A549 (cell line): ENCODE measurements around the gene FAM240B. TPM values are rescaled to one million over a fixed set of nuclear protein-coding genes. Genes with fewer than 3 reads are reported as not detected.

Experiments
- ATAC-seq, 2 experiments: fragments of 200-7000 bp in 1 of 2; fragments of >200 bp in 1 of 2; cut with Nextera tagmentation in 1 of 2; cut with Tn5 transposase in 1 of 2; 3 replicates each; pipeline versions ENCODE4 v1.8.0 to v1.9.1; 2018 to 2020; ENCODE audit warnings: mild to moderate bottlenecking in 1 of 2, moderate library complexity in 1 of 2
- CTCF ChIA-PET: fragments of 300-600 bp; sonication (Branson Sonifier 250); formaldehyde crosslinking; extraction: SDS; loops from one replicate; lab custom pipeline; 2021; ENCODE audit warnings: antibody characterized with exemption, inconsistent platforms; lab: Yijun Ruan, JAX
- POLR2A ChIA-PET: fragments of 350-600 bp; formaldehyde crosslinking; extraction: SDS; loops from one replicate; lab custom pipeline; 2021; ENCODE audit warnings: antibody characterized with exemption, inconsistent platforms; lab: Yijun Ruan, JAX
- DNase-seq, 2 experiments: peaks; one replicate each; pipeline versions ENCODE4 v3.0.0 to v3.0.0-alpha.2; 2011 to 2016; ENCODE audit warnings: low read depth in 1 of 2, low spot score in 1 of 2
- FAIRE-seq: peaks from 2 replicates; lab custom pipeline; 2011; peaks lifted over from hg19 to GRCh38; lab: Jason Lieb, UNC
- H3K27ac ChIP-seq, 2 experiments: fragments of >200 bp; sonication (Bioruptor Twin); formaldehyde crosslinking; 3 replicates each; pipeline ENCODE4 v1.5.1; 2016 to 2017
- H3K4me1 ChIP-seq: fragments of >200 bp; sonication (Bioruptor Twin); formaldehyde crosslinking; 3 replicates; pipeline ENCODE4 v1.6.1; 2016
- H3K4me2 ChIP-seq: fragments of >200 bp; sonication (Bioruptor Twin); formaldehyde crosslinking; 3 replicates; pipeline ENCODE4 v1.6.1; 2016
- H3K4me3 ChIP-seq: fragments of >200 bp; sonication (Bioruptor Twin); formaldehyde crosslinking; 3 replicates; pipeline ENCODE4 v1.5.1; 2016
- H3K9me3 ChIP-seq: fragments of >200 bp; sonication (Bioruptor Twin); formaldehyde crosslinking; 3 replicates; pipeline ENCODE4 v1.6.1; 2016
- BCL3 ChIP-seq: fragments of >200 bp; sonication (Bioruptor Twin); formaldehyde crosslinking; IDR thresholded peaks from 3 replicates; pipeline ENCODE4 v1.6.1; 2016
- CEBPB ChIP-seq, 2 experiments: fragments of >200 bp in 1 of 2; sonication (Bioruptor Twin) in 1 of 2; formaldehyde crosslinking in 1 of 2; IDR thresholded peaks; 2 replicates each; pipeline ENCODE4 v1.6.1; 2012 to 2016
- EHMT2 ChIP-seq: fragments of 200-600 bp; sonication (generic); IDR thresholded peaks from 2 replicates; pipeline ENCODE4 v1.6.1; 2016; ENCODE audit warnings: antibody characterized with exemption, low read depth, mild to moderate bottlenecking, moderate library complexity
- ESRRA ChIP-seq: fragments of 150-350 bp; IDR thresholded peaks from 2 replicates; pipeline ENCODE4 v1.6.1; 2014; ENCODE audit warnings: mild to moderate bottlenecking, low read length, borderline replicate concordance
- FOSB ChIP-seq: fragments of 250-450 bp; sonication (Bioruptor Pico); IDR thresholded peaks from 2 replicates; pipeline ENCODE4 v1.5.0; 2020; ENCODE audit warnings: mild to moderate bottlenecking, moderate library complexity
- FOSL2 ChIP-seq, 2 experiments: fragments of 450-650 bp in 1 of 2; fragments of >200 bp in 1 of 2; sonication (Bioruptor Twin) in 1 of 2; formaldehyde crosslinking; IDR thresholded peaks; 2 replicates each; pipeline versions ENCODE4 v1.5.0 to v1.6.1; 2016 to 2020; ENCODE audit warnings: mild to moderate bottlenecking in 1 of 2, moderate library complexity in 1 of 2
- FOXS1 ChIP-seq: fragments of 250-450 bp; sonication (Bioruptor Pico); IDR thresholded peaks from 2 replicates; pipeline ENCODE4 v1.5.0; 2020; ENCODE audit warnings: mild to moderate bottlenecking, moderate library complexity
- GATA3 ChIP-seq: IDR thresholded peaks from 2 replicates; pipeline ENCODE4 v1.6.1; 2012; ENCODE audit warnings: borderline replicate concordance
- HOXB5 ChIP-seq: fragments of 250-450 bp; sonication (Bioruptor Pico); IDR thresholded peaks from 2 replicates; pipeline ENCODE4 v1.5.0; 2020; ENCODE audit warnings: mild to moderate bottlenecking, moderate library complexity
- KDM5A ChIP-seq: fragments of 200-600 bp; sonication (generic); IDR thresholded peaks from 2 replicates; pipeline ENCODE4 v1.6.1; 2016; ENCODE audit warnings: antibody characterized with exemption, mild to moderate bottlenecking
- MAFK ChIP-seq: fragments of 450-650 bp; IDR thresholded peaks from 2 replicates; pipeline ENCODE4 v1.6.1; 2014; ENCODE audit not compliant: partially characterized antibody
- MAX ChIP-seq: IDR thresholded peaks from 2 replicates; pipeline ENCODE4 v1.6.1; 2012
- NFE2L2 ChIP-seq: fragments of 150-350 bp; conservative IDR thresholded peaks from 2 replicates; pipeline ENCODE4 v1.6.1; 2014; ENCODE audit warnings: low read length
- NPAS2 ChIP-seq: fragments of 250-450 bp; sonication (Bioruptor Pico); IDR thresholded peaks from 2 replicates; pipeline ENCODE4 v1.8.0; 2022; ENCODE audit warnings: mild to moderate bottlenecking, moderate library complexity, borderline replicate concordance
- PBX3 ChIP-seq: IDR thresholded peaks from 2 replicates; pipeline ENCODE4 v1.6.1; 2012
- POLR2A ChIP-seq: IDR thresholded peaks from 2 replicates; pipeline ENCODE4 v1.6.1; 2012; ENCODE audit warnings: mild to moderate bottlenecking, low read length
- POLR2AphosphoS2 ChIP-seq: conservative IDR thresholded peaks from 2 replicates; pipeline ENCODE4 v1.6.1; 2012; ENCODE audit warnings: low read length, improper control_type of control experiment, inconsistent platforms
- REST ChIP-seq: fragments of 200-600 bp; sonication (generic); IDR thresholded peaks from 2 replicates; pipeline ENCODE4 v1.6.1; 2016; ENCODE audit warnings: antibody characterized with exemption, mild to moderate bottlenecking, moderate library complexity
- RFX5 ChIP-seq: fragments of 450-650 bp; IDR thresholded peaks from 2 replicates; pipeline ENCODE4 v1.7.1; 2014; ENCODE audit warnings: antibody characterized with exemption, mild to moderate bottlenecking, moderate library complexity
- TFCP2L1 ChIP-seq: fragments of 250-450 bp; sonication (Bioruptor Pico); IDR thresholded peaks from 2 replicates; pipeline ENCODE4 v1.5.0; 2021; ENCODE audit warnings: mild to moderate bottlenecking
- TP53 ChIP-seq: fragments of 250-450 bp; sonication (Bioruptor Pico); IDR thresholded peaks from 2 replicates; pipeline ENCODE4 v1.5.0; 2021; ENCODE audit warnings: mild to moderate bottlenecking, moderate library complexity
- ZC3H11A ChIP-seq: fragments of 450-650 bp; IDR thresholded peaks from 2 replicates; pipeline ENCODE4 v1.6.1; 2014; ENCODE audit warnings: antibody characterized with exemption, mild to moderate bottlenecking
- ZFP36 ChIP-seq: fragments of 450-650 bp; IDR thresholded peaks from 2 replicates; pipeline ENCODE4 v1.6.1; 2014; ENCODE audit warnings: borderline replicate concordance; ENCODE audit not compliant: partially characterized antibody
- WGBS: methylation state at CpG from one replicate; pipeline ENCODE4 v1.1.6; 2017; ENCODE audit errors: missing lambda C conversion rate; 5-methylcytosine and 5-hydroxymethylcytosine counted together
- polyA plus RNA-seq, 4 experiments: library from polyadenylated mRNA; depleted of rRNA in 3 of 4; stranded (reverse); fragments of >200 nt; fragmentation: RNase III in 1 of 4; extraction: RNeasy Plus Mini Kit Qiagen cat#74134 plus additional on column Dnase treatment in 1 of 4; gene quantifications; 2 replicates in 3 of 4; 3 replicates in 1 of 4; pipeline ENCODE4 v1.2.3, GENCODE V29; 2011 to 2017

The FAM240B gene
- polyA plus RNA-seq, 2 of the 4 experiments (the other 2 are of a cell fraction), result not detected

GRCh38 chr9:38652044-38652443 is 67.9 kb downstream of the FAM240B start:
- ATAC-seq, result no peak; a peak in 1 of 6 replicates
- CTCF ChIA-PET, result interaction anchor here (2.4 to 4.0 kb wide), 2 partner anchors 10 to 31 kb away, joined by 7 to 21 read pairs; partner anchors contain the start of gene ANKRD18A
- WGBS, result 51% methylated on average over 2 of the region's 2 CpGs

GRCh38 chr9:38651400-38652042 is 68.4 kb downstream of the FAM240B start:
- DNase-seq, result no peak
- ChIA-PET POLR2A (no interaction called here), CTCF (interaction anchor here (2.4 to 4.0 kb wide), 2 partner anchors 10 to 31 kb away, joined by 7 to 21 read pairs; partner anchors contain the start of gene ANKRD18A)
- TF ChIP-seq HOXB5 (CRISPR knock-in tag), result no peak
- no peak for TF ChIP-seq MAX
- no peak for TF ChIP-seq CEBPB (IDR thresholded peaks at IDR 0.05)
- no peak for TF ChIP-seq FOXS1 (CRISPR knock-in tag)
- TF ChIP-seq REST, result no peak
- TF ChIP-seq RFX5, result no peak
- no peak for TF ChIP-seq ZC3H11A
- TF ChIP-seq BCL3, result no peak
- TF ChIP-seq MAFK, result no peak
- TF ChIP-seq EHMT2, result no peak
- TF ChIP-seq POLR2A, result no peak
- TF ChIP-seq TFCP2L1 (CRISPR knock-in tag), result no peak
- TF ChIP-seq GATA3, result no peak
- no peaks in the 10 kb centered on the region for H3K4me1 ChIP-seq
- no peak overlapping the region for H3K4me3 ChIP-seq
- H3K9me3 ChIP-seq, result 0 out of 3 replicates have a peak, but pooled peaks cover 3% of the 10 kb centered on the region
- no peak for FAIRE-seq
- 75% methylated on average over 8 of the region's 8 CpGs for WGBS
- H3K4me2 ChIP-seq, result no peak overlapping the region
- H3K27ac ChIP-seq, result no peak overlapping the region
- no peak for ATAC-seq

More at GRCh38 chr9:38652044-38652443, 67.9 kb downstream of the FAM240B start:
- TF ChIP-seq POLR2AphosphoS2, result no peak
- no peak for TF ChIP-seq ESRRA
- no peak for TF ChIP-seq PBX3
- TF ChIP-seq KDM5A, result no peak
- no peak for TF ChIP-seq HOXB5 (CRISPR knock-in tag)
- TF ChIP-seq FOSL2 (IDR thresholded peaks at IDR 0.05), result no peak
- TF ChIP-seq FOSL2 (CRISPR knock-in tag; IDR thresholded peaks at IDR 0.05), result no peak
- TF ChIP-seq TP53, result no peak
- no peak for TF ChIP-seq ZFP36
- no peak for TF ChIP-seq NFE2L2
- no peak for TF ChIP-seq NPAS2 (CRISPR knock-in tag)
- TF ChIP-seq FOSB (CRISPR knock-in tag), result no peak
- TF ChIP-seq ZC3H11A, result no peak
- Histone ChIP-seq H3K4me2 (no peak overlapping the region), H3K4me3 (no peak overlapping the region), H3K9me3 (0 out of 3 replicates have a peak, but pooled peaks cover 3% of the 10 kb centered on the region), H3K4me1 (no peaks in the 10 kb centered on the region), H3K27ac (no peak overlapping the region)
- DNase-seq (no peak), FAIRE-seq (no peak)
- POLR2A ChIA-PET, result no interaction called here
